ENCODE data around the gene CACNG5. TPM values are rescaled to one million over a fixed set of nuclear protein-coding genes. Genes with fewer than 3 reads are reported as not detected.
"Not testable (repeated sequence)": the region's sequence is repeated elsewhere in the genome, so short reads cannot be mapped to it uniquely, and the experiment has no call there.

The CACNG5 gene
- total RNA-seq, 4 donors from 2014 or later: not detected

- intact Hi-C loops (cut with DNase I): no loop called here
- H3K27ac ChIP-seq (replicated peaks in 1 of 4): no peak overlapping the region
- no peak for TF ChIP-seq EP300 (IDR thresholded peaks at IDR 0.05)
- TF ChIP-seq, protein P1, sequence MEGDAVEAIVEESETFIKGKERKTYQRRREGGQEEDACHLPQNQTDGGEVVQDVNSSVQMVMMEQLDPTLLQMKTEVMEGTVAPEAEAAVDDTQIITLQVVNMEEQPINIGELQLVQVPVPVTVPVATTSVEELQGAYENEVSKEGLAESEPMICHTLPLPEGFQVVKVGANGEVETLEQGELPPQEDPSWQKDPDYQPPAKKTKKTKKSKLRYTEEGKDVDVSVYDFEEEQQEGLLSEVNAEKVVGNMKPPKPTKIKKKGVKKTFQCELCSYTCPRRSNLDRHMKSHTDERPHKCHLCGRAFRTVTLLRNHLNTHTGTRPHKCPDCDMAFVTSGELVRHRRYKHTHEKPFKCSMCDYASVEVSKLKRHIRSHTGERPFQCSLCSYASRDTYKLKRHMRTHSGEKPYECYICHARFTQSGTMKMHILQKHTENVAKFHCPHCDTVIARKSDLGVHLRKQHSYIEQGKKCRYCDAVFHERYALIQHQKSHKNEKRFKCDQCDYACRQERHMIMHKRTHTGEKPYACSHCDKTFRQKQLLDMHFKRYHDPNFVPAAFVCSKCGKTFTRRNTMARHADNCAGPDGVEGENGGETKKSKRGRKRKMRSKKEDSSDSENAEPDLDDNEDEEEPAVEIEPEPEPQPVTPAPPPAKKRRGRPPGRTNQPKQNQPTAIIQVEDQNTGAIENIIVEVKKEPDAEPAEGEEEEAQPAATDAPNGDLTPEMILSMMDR (IDR thresholded peaks at IDR 0.05): no peak
- no peak for TF ChIP-seq POLR2A (IDR thresholded peaks at IDR 0.05; ENCODE audit: low read depth)
- TF ChIP-seq POLR2AphosphoS5 (IDR thresholded peaks at IDR 0.05): no peak
- H3K27me3 ChIP-seq: peaks cover 0 to 11% (median 0%) of the 10 kb centered on the region in 4 donors
- H3K9me3 ChIP-seq: no peaks in the 10 kb centered on the region
- DNase-seq (ENCODE audit: extremely low spot score): no peak
- H3K36me3 ChIP-seq: no peaks in the 10 kb centered on the region
- WGBS: 90% methylated on average over 5 of the region's 5 CpGs
- H3K4me1 ChIP-seq: no peaks in the 10 kb centered on the region
- H3K4me3 ChIP-seq: no peak overlapping the region
Measured at GRCh38 chr17:66893863-66894262, 58.9 kb downstream of the CACNG5 start.

DNA sequence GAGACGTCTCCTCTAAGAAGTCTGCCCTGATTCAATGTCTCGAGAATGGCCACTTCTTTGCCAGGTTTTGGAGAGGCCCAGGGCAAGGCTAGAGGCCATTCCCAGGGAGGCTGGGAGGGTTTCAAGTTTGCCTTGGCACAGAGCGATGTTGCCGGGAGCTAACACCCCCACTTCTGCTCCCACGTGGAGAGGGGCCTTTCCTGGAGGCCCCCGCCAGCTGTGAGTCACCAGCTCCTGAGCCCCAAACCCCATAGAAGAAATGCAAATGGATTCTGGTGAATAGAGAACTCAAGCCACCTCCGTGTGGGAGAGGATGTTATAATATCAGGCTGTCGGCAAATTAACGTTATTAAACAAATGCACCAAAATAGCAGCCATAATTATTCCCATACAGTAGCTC is 62.2 kb downstream of the CACNG5 start:
- no peak overlapping the region for H3K4me3 ChIP-seq
- TF ChIP-seq POLR2AphosphoS5 (IDR thresholded peaks at IDR 0.05) (no peak), POLR2A (IDR thresholded peaks at IDR 0.05; ENCODE audit: low read depth) (no peak), EP300 (IDR thresholded peaks at IDR 0.05) (no peak)
- TF ChIP-seq, protein P1 (IDR thresholded peaks at IDR 0.05): no peak
- H3K9me3 ChIP-seq: no peaks in the 10 kb centered on the region
- no peak for DNase-seq (ENCODE audit: extremely low spot score)
- intact Hi-C loops (cut with DNase I): no loop called here
- H3K36me3 ChIP-seq: no peaks in the 10 kb centered on the region
- no peak overlapping the region for H3K27ac ChIP-seq (replicated peaks in 1 of 4)
- peaks cover 0 to 11% (median 0%) of the 10 kb centered on the region in 4 donors for H3K27me3 ChIP-seq
- WGBS: 75% methylated on average over 9 of the region's 9 CpGs
- no peaks in the 10 kb centered on the region for H3K4me1 ChIP-seq

DNA sequence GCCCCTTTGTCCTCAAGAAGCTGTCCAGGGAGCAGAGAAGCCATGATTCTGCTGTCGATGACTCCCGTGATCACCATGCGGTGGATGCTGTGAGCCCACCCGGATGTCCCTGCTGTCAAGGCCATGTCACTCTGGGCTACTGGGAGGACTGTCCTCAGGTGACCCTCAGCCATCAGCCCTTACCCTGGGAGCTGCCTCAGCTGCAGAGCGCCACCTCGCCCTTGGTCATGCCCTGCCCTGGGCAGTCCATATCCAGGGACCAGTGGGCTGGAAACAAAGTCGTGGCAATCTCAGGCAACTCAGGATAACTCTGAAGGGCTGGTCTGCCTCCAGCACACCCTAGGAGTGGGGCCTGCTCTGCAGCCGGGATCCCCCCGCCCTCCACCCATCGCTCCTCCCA is 63.6 kb downstream of the CACNG5 start:
- 100% methylated on average over 3 of the region's 10 CpGs for WGBS
- Histone ChIP-seq H3K4me1 (no peaks in the 10 kb centered on the region), H3K27ac (replicated peaks in 1 of 4) (no peak overlapping the region), H3K27me3 (peaks cover 0 to 11% (median 0%) of the 10 kb centered on the region in 4 donors), H3K4me3 (no peak overlapping the region), H3K36me3 (no peaks in the 10 kb centered on the region), H3K9me3 (no peaks in the 10 kb centered on the region)
- intact Hi-C loops (cut with DNase I): no loop called here
- TF ChIP-seq POLR2A (IDR thresholded peaks at IDR 0.05; ENCODE audit: low read depth): no peak
- no peak for DNase-seq (ENCODE audit: extremely low spot score)

- no peaks in the 10 kb centered on the region for H3K9me3 ChIP-seq
Measured at GRCh38 chr17:66900126-66901010, 65.5 kb downstream of the CACNG5 start.

DNA sequence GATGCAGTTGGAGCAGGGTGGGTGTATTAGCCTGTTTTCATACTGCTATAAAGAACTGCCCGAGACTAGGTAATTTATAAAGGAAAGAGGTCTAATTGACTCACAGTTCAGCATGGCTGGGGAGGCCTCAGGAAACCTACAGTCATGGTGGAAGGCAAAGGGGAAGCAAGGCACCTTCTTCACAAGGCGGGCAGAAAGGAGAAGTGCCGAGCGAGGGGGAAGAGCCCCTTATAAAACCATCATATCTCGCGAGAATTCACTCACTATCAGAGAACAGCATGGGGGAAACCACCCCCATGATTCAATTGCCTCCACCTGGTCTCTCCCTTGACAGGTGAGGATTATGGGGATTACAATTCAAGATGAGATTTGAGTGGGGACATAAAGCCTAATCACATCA is 68.4 kb downstream of the CACNG5 start:
- H3K4me1 ChIP-seq: peaks cover 9 to 23% (median 13%) of the 10 kb centered on the region in 4 donors
- WGBS: 87% methylated on average over 6 of the region's 6 CpGs
- H3K4me3 ChIP-seq; H3K27ac ChIP-seq (replicated peaks in 1 of 4); intact Hi-C loops (cut with DNase I); DNase-seq (ENCODE audit: extremely low spot score); H3K36me3 ChIP-seq; H3K27me3 ChIP-seq; H3K9me3 ChIP-seq: not testable (repeated sequence)

More at GRCh38 chr17:66900126-66901010, 65.5 kb downstream of the CACNG5 start:
- Histone ChIP-seq H3K36me3 (no peaks in the 10 kb centered on the region), H3K4me3 (no peak overlapping the region), H3K27ac (replicated peaks in 1 of 4) (no peak overlapping the region), H3K27me3 (peaks cover 0 to 11% (median 0%) of the 10 kb centered on the region in 4 donors), H3K4me1 (peaks cover 7 to 14% (median 8%) of the 10 kb centered on the region in 4 donors)
- DNase-seq (ENCODE audit: extremely low spot score): no peak
- TF ChIP-seq POLR2AphosphoS5 (IDR thresholded peaks at IDR 0.05) (no peak), POLR2A (IDR thresholded peaks at IDR 0.05; ENCODE audit: low read depth) (no peak), EP300 (IDR thresholded peaks at IDR 0.05) (no peak)
- TF ChIP-seq, protein P1 (IDR thresholded peaks at IDR 0.05): peak in 2 of 3 experiments; percentile 15 to 16
- WGBS: 70% methylated on average over 9 of the region's 9 CpGs
- intact Hi-C loops (cut with DNase I): no loop called here
